ENCODE data around the gene MYO9A. TPM values are rescaled to one million over a fixed set of nuclear protein-coding genes. Genes with fewer than 3 reads are reported as not detected.

The MYO9A gene
- total RNA-seq, 1 experiment from 2014 or later = 41.6 TPM

- no peak for DNase-seq (ENCODE audit: low read depth, low spot score)
- POLR2A ChIA-PET = no interaction called here
These were observed 315.2 kb downstream of the MYO9A start for GRCh38 chr15:71802770-71803169.

More at GRCh38 chr15:71802770-71803169, 315.2 kb downstream of the MYO9A start:
- BruUV-seq (replicated peaks) = no TSS peak
- Histone ChIP-seq H3K27ac (ENCODE audit: low read length) (no peak overlapping the region), H3K36me3 (ENCODE audit: control insufficient read depth, insufficient read depth, low read length) (no peaks in the 10 kb centered on the region), H3K27me3 (ENCODE audit: control insufficient read depth, insufficient read depth, low read length) (no peaks in the 10 kb centered on the region), H3K9me3 (ENCODE audit: control insufficient read depth, insufficient read depth, low read depth, low read length) (no peaks in the 10 kb centered on the region), H3K4me1 (ENCODE audit: control insufficient read depth, insufficient read depth, low read length) (peaks cover 24% of the 10 kb centered on the region), H3K4me3 (ENCODE audit: low read depth in 2 of 2, low read length in 2 of 2) (no peak overlapping the region)
- intact Hi-C loops (cut with micrococcal nuclease; ENCODE audit: unreplicated experiment) = loop anchor here (5.0 kb wide), 2 partner anchors 55 to 355 kb away; no protein-coding TSS in a partner anchor
- TF ChIP-seq CTCF (IDR thresholded peaks at IDR 0.05) (no peak; the same call in 1 of the 2 replicates), SIN3A (IDR thresholded peaks at IDR 0.05; ENCODE audit: borderline replicate concordance, insufficient read depth, low read depth, low read length) (no peak), TCF7L2 (IDR thresholded peaks at IDR 0.05; ENCODE audit: low read depth, low read length) (no peak), POLR2AphosphoS5 (IDR thresholded peaks at IDR 0.05; ENCODE audit: low read depth, low read length) (no peak), REST (IDR thresholded peaks at IDR 0.05; ENCODE audit: insufficient read depth in 1 of 2, low read depth in 2 of 2, low read length in 1 of 2) (no peak)
- in situ Hi-C loops (cut with HindIII; ENCODE audit: low pct_unique_long_range_greater_than_20kb, low sequenced_read_pairs) = no loop called here
- CTCF ChIA-PET = interaction anchor here (0.5 to 2.9 kb wide), 4 partner anchors 59 to 667 kb away, joined by 3 to 22 read pairs (median 4); no protein-coding TSS in a partner anchor
- no peak for ATAC-seq

All from Panc1 (cell line).